Measurements from ENCODE around the gene TANGO6.

The TANGO6 gene

GRCh38 chr16:68969338-68969737, 126.0 kb downstream of the TANGO6 start:
- TF ChIP-seq, protein P1, sequence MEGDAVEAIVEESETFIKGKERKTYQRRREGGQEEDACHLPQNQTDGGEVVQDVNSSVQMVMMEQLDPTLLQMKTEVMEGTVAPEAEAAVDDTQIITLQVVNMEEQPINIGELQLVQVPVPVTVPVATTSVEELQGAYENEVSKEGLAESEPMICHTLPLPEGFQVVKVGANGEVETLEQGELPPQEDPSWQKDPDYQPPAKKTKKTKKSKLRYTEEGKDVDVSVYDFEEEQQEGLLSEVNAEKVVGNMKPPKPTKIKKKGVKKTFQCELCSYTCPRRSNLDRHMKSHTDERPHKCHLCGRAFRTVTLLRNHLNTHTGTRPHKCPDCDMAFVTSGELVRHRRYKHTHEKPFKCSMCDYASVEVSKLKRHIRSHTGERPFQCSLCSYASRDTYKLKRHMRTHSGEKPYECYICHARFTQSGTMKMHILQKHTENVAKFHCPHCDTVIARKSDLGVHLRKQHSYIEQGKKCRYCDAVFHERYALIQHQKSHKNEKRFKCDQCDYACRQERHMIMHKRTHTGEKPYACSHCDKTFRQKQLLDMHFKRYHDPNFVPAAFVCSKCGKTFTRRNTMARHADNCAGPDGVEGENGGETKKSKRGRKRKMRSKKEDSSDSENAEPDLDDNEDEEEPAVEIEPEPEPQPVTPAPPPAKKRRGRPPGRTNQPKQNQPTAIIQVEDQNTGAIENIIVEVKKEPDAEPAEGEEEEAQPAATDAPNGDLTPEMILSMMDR (IDR thresholded peaks at IDR 0.05; ENCODE audit: low read depth, low read length): no peak
- H3K4me3 ChIP-seq (ENCODE audit: low read depth, low read length): no peak overlapping the region

- TF ChIP-seq, protein P1 (IDR thresholded peaks at IDR 0.05; ENCODE audit: low read depth, low read length): no peak
Measured at GRCh38 chr16:68972013-68972412, 128.7 kb downstream of the TANGO6 start.

DNA sequence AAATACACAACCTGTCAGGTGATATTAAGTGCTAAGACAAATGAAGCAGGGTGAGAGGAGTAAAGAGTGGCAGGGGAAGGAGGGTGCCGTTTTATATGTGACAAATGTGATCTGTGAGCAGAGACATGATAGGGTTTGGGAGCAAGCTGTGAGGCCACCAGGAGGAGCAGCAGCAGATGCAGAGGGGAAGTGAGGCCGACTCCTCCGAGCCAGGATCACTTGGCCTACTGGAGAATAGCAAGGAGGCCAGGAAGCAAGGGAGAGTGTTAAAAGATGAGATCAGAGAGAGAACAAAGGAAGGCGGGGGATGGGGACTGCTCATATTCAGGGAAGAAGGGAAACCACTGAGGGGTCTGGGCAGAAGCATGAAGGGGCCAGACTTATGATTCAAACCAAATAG, 129.4 kb downstream of the TANGO6 start:
- H3K4me3 ChIP-seq (ENCODE audit: low read depth, low read length): no peak overlapping the region
- TF ChIP-seq, protein P1 (IDR thresholded peaks at IDR 0.05; ENCODE audit: low read depth, low read length): peak; percentile 40

More at GRCh38 chr16:68972013-68972412, 128.7 kb downstream of the TANGO6 start:
- no peak overlapping the region for H3K4me3 ChIP-seq (ENCODE audit: low read depth, low read length)

DNA sequence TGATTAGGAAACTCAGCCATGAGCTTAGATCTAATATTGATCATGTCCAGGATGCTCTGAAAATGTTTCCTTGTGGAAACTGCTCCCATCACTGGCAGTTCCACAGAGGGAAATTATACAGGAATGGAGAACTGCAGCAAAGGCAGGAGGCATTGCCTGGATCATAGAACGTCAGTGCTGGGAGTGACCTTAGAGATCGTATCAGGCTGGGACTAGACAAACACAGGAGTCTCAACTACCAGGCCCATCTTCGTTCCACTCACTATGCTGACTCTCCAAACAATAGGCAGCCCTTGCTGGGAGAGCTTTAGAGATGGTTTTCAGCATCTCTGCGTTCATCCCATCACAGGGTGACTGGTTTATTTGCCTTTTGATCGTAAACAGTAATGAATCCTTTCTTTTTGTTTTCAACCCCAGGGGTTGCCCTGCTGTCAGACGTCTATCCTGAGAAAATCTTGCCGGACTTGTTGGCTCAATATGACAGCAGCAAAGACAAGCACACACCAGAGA, 130.3 kb downstream of the TANGO6 start:
- no peak overlapping the region for H3K4me3 ChIP-seq (ENCODE audit: low read depth, low read length)
- TF ChIP-seq, protein P1 (IDR thresholded peaks at IDR 0.05; ENCODE audit: low read depth, low read length): no peak

GRCh38 chr16:68978303-68978954, 135.1 kb downstream of the TANGO6 start:
- TF ChIP-seq, protein P1 (IDR thresholded peaks at IDR 0.05; ENCODE audit: low read depth, low read length): no peak
- H3K4me3 ChIP-seq (ENCODE audit: low read depth, low read length): no peak overlapping the region

DNA sequence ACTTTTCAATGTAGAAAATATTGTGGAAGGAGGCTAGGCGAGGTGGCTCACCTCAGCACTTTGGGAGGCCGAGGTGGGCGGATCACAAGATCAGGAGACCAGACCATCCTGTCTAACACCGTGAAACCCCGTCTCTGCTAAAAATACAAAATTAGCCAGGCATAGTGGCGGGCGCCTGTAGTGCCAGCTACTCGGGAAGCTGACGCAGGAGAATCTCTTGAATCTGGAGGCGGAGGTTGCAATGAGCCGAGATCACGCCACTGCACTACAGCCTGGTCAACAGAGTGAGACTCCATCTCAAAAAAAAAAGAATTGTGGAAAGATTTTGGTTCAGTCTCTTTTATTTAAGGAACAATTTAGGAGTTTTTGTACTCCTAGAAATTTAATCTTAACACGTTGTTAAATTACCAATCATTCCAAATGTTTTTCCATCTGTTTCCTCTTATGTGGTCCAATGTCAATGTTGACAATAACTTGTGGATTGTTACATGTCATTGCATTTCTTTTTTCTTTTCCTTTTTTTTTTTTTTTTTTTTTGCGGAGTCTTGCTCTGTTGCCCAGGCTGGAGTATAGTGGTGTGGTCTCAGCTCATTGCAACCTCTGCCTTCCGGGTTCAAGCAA, 137.5 kb downstream of the TANGO6 start:
- H3K4me3 ChIP-seq (ENCODE audit: low read depth, low read length): no peak overlapping the region
- TF ChIP-seq, protein P1 (IDR thresholded peaks at IDR 0.05; ENCODE audit: low read depth, low read length): no peak

GRCh38 chr16:68981971-68982370, 138.6 kb downstream of the TANGO6 start:
- TF ChIP-seq, protein P1 (IDR thresholded peaks at IDR 0.05; ENCODE audit: low read depth, low read length): no peak
- no peak overlapping the region for H3K4me3 ChIP-seq (ENCODE audit: low read depth, low read length)

Data from WI38 (cell line).